HCT116 (cell line): Measurements from ENCODE around the gene HTN3. TPM values are rescaled to one million over a fixed set of nuclear protein-coding genes. Genes with fewer than 3 reads are reported as not detected.

Experiments used
- ATAC-seq: fragments of 200-7000 bp; cut with Tn5 transposase; 2 replicates; pipeline ENCODE4 v1.9.1; 2020; ENCODE audit warnings: mild to moderate bottlenecking, moderate library complexity
- BruUV-seq: library from RNA; stranded (reverse); fragments of 400-500 nt; replicated peaks from 2 replicates; lab custom pipeline; 2021; lab: Mats Ljungman, UMichigan
- CTCF ChIA-PET: fragments of 300-600 bp; sonication (Branson Sonifier 250); formaldehyde crosslinking; loops from one replicate; lab custom pipeline; 2021; ENCODE audit warnings: antibody characterized with exemption; lab: Charles Lee
- POLR2A ChIA-PET: fragments of 300-600, 350-600 bp; sonication (Branson Sonifier 250); formaldehyde crosslinking; loops from one replicate; lab custom pipeline; 2021; ENCODE audit warnings: antibody characterized with exemption; lab: Charles Lee
- RAD21 ChIA-PET, 2 experiments: fragments of 300-600 bp; sonication (Branson Sonifier 250); formaldehyde crosslinking; loops; one replicate each; lab custom pipeline; 2023; ENCODE audit warnings: low total read pairs in 2 of 2; ENCODE audit not compliant: uncharacterized antibody in 2 of 2, unreplicated experiment in 2 of 2, low non-redundant PET in 1 of 2; lab: Charles Lee
- DNase-seq: peaks from one replicate; pipeline ENCODE4 v3.0.0-alpha.2; 2010; ENCODE audit warnings: low read depth, low spot score
- H2AFZ ChIP-seq: fragments of 200-600 bp; shearing (Covaris generic), sonication (generic); 2 replicates; pipeline ENCODE4 v1.6.1; 2017; ENCODE audit warnings: low read depth, mixed run types, mixed read lengths, antibody characterized with exemption, low read length; ENCODE audit not compliant: poor library complexity, severe bottlenecking
- H3K27ac ChIP-seq: 2 replicates; pipeline ENCODE4 v1.5.1; 2012; ENCODE audit warnings: low read depth, low read length
- H3K27me3 ChIP-seq: fragments of 200-600 bp; sonication (generic); 2 replicates; pipeline ENCODE4 v1.6.1; 2016; ENCODE audit warnings: mixed run types, low read length, mixed read lengths; ENCODE audit not compliant: insufficient read depth
- H3K36me3 ChIP-seq, 2 experiments: fragments of 200-500 bp in 1 of 2; fragments of 200-600 bp in 1 of 2; sonication (Bioruptor generic) in 1 of 2; sonication (generic) in 1 of 2; 2 replicates each; pipeline versions ENCODE4 v1.5.1 to v1.6.1; 2014 to 2016; ENCODE audit warnings: low read length in 2 of 2, inconsistent platforms in 1 of 2, mixed read lengths in 1 of 2, mixed run types in 1 of 2; ENCODE audit not compliant: insufficient read depth in 2 of 2, control insufficient read depth in 1 of 2
- H3K4me1 ChIP-seq, 2 experiments: fragments of 200-600 bp in 1 of 2; sonication (generic) in 1 of 2; 2 replicates each; pipeline versions ENCODE4 v1.5.1 to v1.6.1; 2012 to 2017; ENCODE audit warnings: low read length in 2 of 2, inconsistent platforms in 1 of 2, mild to moderate bottlenecking in 1 of 2, mixed read lengths in 1 of 2, mixed run types in 1 of 2, moderate library complexity in 1 of 2; ENCODE audit not compliant: insufficient read depth in 2 of 2, control insufficient read depth in 1 of 2
- H3K4me2 ChIP-seq: fragments of 200-600 bp; sonication (generic); 2 replicates; pipeline ENCODE4 v1.6.1; 2017; ENCODE audit warnings: mixed run types, low read length, mixed read lengths
- H3K4me3 ChIP-seq, 2 experiments: fragments of 200-600 bp in 1 of 2; sonication (generic) in 1 of 2; replicated peaks in 1 of 2; 2 replicates each; pipeline ENCODE4 v1.5.1; 2011 to 2016; ENCODE audit warnings: low read length in 2 of 2, control low read depth in 1 of 2, low read depth in 1 of 2, mild to moderate bottlenecking in 1 of 2, mixed read lengths in 1 of 2, mixed run types in 1 of 2
- H3K79me2 ChIP-seq: fragments of 200-600 bp; sonication (generic); 2 replicates; pipeline ENCODE4 v1.6.1; 2017; ENCODE audit warnings: mild to moderate bottlenecking, mixed run types, low read length, moderate library complexity, mixed read lengths; ENCODE audit not compliant: insufficient read depth
- H3K9ac ChIP-seq: fragments of 200-600 bp; sonication (generic); 2 replicates; pipeline ENCODE4 v1.6.1; 2016; ENCODE audit warnings: low read length, mixed read lengths
- H3K9me2 ChIP-seq: fragments of 200-600 bp; sonication (generic), shearing (Covaris generic); 2 replicates; pipeline ENCODE4 v1.6.1; 2017; ENCODE audit warnings: mixed run types, mild to moderate bottlenecking, moderate library complexity; ENCODE audit not compliant: insufficient read depth
- H3K9me3 ChIP-seq, 2 experiments: fragments of 200-500 bp in 1 of 2; fragments of 200-600 bp in 1 of 2; sonication (Bioruptor generic) in 1 of 2; sonication (generic) in 1 of 2; 2 replicates each; pipeline ENCODE4 v1.6.1; 2014 to 2017; ENCODE audit warnings: low read length in 2 of 2, mixed read lengths in 2 of 2, inconsistent platforms in 1 of 2, low read depth in 1 of 2, mild to moderate bottlenecking in 1 of 2, mixed run types in 1 of 2, moderate library complexity in 1 of 2; ENCODE audit not compliant: control insufficient read depth in 1 of 2, insufficient read depth in 1 of 2
- H4K20me1 ChIP-seq: fragments of 200-600 bp; sonication (generic), shearing (Covaris generic); 2 replicates; pipeline ENCODE4 v1.6.1; 2017; ENCODE audit warnings: mixed run types, mild to moderate bottlenecking, moderate library complexity; ENCODE audit not compliant: insufficient read depth
- ATF3 ChIP-seq: IDR thresholded peaks from 2 replicates; pipeline ENCODE4 v1.6.1; 2012
- CBX3 ChIP-seq: IDR thresholded peaks from 2 replicates; pipeline ENCODE4 v1.6.1; 2012; ENCODE audit warnings: low read depth
- CEBPB ChIP-seq: IDR thresholded peaks from 2 replicates; pipeline ENCODE4 v1.6.1; 2012; ENCODE audit warnings: low read depth
- CTCF ChIP-seq, 3 experiments: fragments of 200-600 bp in 1 of 3; sonication (generic) in 1 of 3; IDR thresholded peaks in 2 of 3; conservative IDR thresholded peaks in 1 of 3; 2 replicates each; pipeline ENCODE4 v1.5.1; 2012 to 2017; ENCODE audit warnings: low read depth in 2 of 3, low read length in 2 of 3, antibody characterized with exemption in 1 of 3, borderline replicate concordance in 1 of 3, control low read depth in 1 of 3, mild to moderate bottlenecking in 1 of 3, mixed read lengths in 1 of 3, mixed run types in 1 of 3, moderate library complexity in 1 of 3; ENCODE audit not compliant: insufficient read depth in 1 of 3
- ELF1 ChIP-seq: IDR thresholded peaks from 2 replicates; pipeline ENCODE4 v1.6.1; 2012; ENCODE audit warnings: low read depth, borderline replicate concordance
- EZH2phosphoT487 ChIP-seq: fragments of 200-600 bp; IDR thresholded peaks from 2 replicates; pipeline ENCODE4 v1.6.1; 2018; ENCODE audit warnings: antibody characterized with exemption, borderline replicate concordance
- FOSL1 ChIP-seq: IDR thresholded peaks from 2 replicates; pipeline ENCODE4 v1.6.1; 2012; ENCODE audit warnings: low read depth
- JUND ChIP-seq: IDR thresholded peaks from 2 replicates; pipeline ENCODE4 v1.6.1; 2012
- MAX ChIP-seq: IDR thresholded peaks from 2 replicates; pipeline ENCODE4 v1.6.1; 2012
- POLR2A ChIP-seq: IDR thresholded peaks from 2 replicates; pipeline ENCODE4 v1.7.0; 2011; ENCODE audit warnings: borderline replicate concordance; ENCODE audit not compliant: insufficient read depth, insufficient read length; ENCODE audit errors: extremely low read depth
- RAD21 ChIP-seq: IDR thresholded peaks from 2 replicates; pipeline ENCODE4 v1.6.1; 2012; ENCODE audit warnings: low read depth, mild to moderate bottlenecking
- SIN3A ChIP-seq: IDR thresholded peaks from 2 replicates; pipeline ENCODE4 v1.6.1; 2012; ENCODE audit warnings: low read depth
- SP1 ChIP-seq: IDR thresholded peaks from 2 replicates; pipeline ENCODE4 v1.6.1; 2012; ENCODE audit warnings: low read depth
- SRF ChIP-seq: IDR thresholded peaks from 2 replicates; pipeline ENCODE4 v1.6.1; 2012; ENCODE audit warnings: low read depth
- YY1 ChIP-seq: IDR thresholded peaks from 2 replicates; pipeline ENCODE4 v1.6.1; 2011; ENCODE audit warnings: low read length, low read depth, moderate library complexity, mild to moderate bottlenecking; ENCODE audit not compliant: insufficient replicate concordance; ENCODE audit errors: extremely low read depth
- ZBTB33 ChIP-seq: IDR thresholded peaks from 2 replicates; pipeline ENCODE4 v1.6.1; 2011; ENCODE audit warnings: mild to moderate bottlenecking, low read length, moderate library complexity; ENCODE audit not compliant: insufficient replicate concordance; ENCODE audit errors: extremely low read depth
- ZFX ChIP-seq: fragments of 450-650 bp; IDR thresholded peaks from 2 replicates; pipeline ENCODE4 v1.6.1; 2017
- ZNF274 ChIP-seq: fragments of 200-500 bp; sonication (Bioruptor generic); IDR thresholded peaks from 2 replicates; pipeline ENCODE4 v1.6.1; 2014; ENCODE audit warnings: mild to moderate bottlenecking, low read depth, low read length, inconsistent platforms
- intact Hi-C: fragments of 100-400 bp; cut with micrococcal nuclease; formaldehyde crosslinking; loops from 2 replicates; pipeline ENCODE4 v1.10.0; 2022
- total RNA-seq: library from RNA; stranded (reverse); gene quantifications from one replicate; pipeline ENCODE4 v1.2.1, GENCODE V29; 2021; ENCODE audit not compliant: unreplicated experiment

The HTN3 gene
- total RNA-seq, 1 experiment from 2014 or later = not detected

- no peak overlapping the region for H3K27ac ChIP-seq
- TF ChIP-seq YY1 (no peak), CEBPB (no peak), ELF1 (no peak), SP1 (no peak), POLR2A (no peak), CTCF (IDR thresholded peaks at IDR 0.05 in 2 of 3, conservative IDR thresholded peaks at IDR 0.05 in 1 of 3; ENCODE audit: borderline replicate concordance in 1 of 3, insufficient read depth in 1 of 3, low read depth in 2 of 3, low read length in 2 of 3) (no peak), SRF (no peak), ATF3 (no peak), CBX3 (no peak), EZH2phosphoT487 (no peak), JUND (no peak), SIN3A (no peak), MAX (no peak), ZFX (no peak), RAD21 (no peak), ZBTB33 (no peak), FOSL1 (no peak), ZNF274 (no peak)
- no peaks in the 10 kb centered on the region for H4K20me1 ChIP-seq
- ChIA-PET RAD21 (no interaction called here), CTCF (no interaction called here), POLR2A (no interaction called here)
- no peak for DNase-seq
- H3K36me3 ChIP-seq = no peaks in the 10 kb centered on the region
- no peak overlapping the region for H2AFZ ChIP-seq
- no peak for ATAC-seq
- no peaks in the 10 kb centered on the region for H3K27me3 ChIP-seq
- H3K9ac ChIP-seq = no peak overlapping the region
- peaks cover 4% of the 10 kb centered on the region; the same call in 1 of the 2 replicates for H3K9me2 ChIP-seq
- H3K4me1 ChIP-seq = no peaks in the 10 kb centered on the region
- H3K9me3 ChIP-seq = no peaks in the 10 kb centered on the region
- intact Hi-C loops = no loop called here
- H3K4me2 ChIP-seq = no peak overlapping the region
- H3K79me2 ChIP-seq = no peaks in the 10 kb centered on the region
- H3K4me3 ChIP-seq = no peak overlapping the region
- BruUV-seq = no TSS peak
Measured at GRCh38 chr4:69994782-69995181, 33.5 kb upstream of the HTN3 start.
